Measurements from ENCODE around the gene CADM2. TPM values are rescaled to one million over a fixed set of nuclear protein-coding genes. Genes with fewer than 3 reads are reported as not detected.

CADM2 gene
- total and polyA plus RNA-seq, 2 donors (not counting 3 experiments of a cell fraction or from before 2014, with no cell fraction given): not detected

GRCh38 chr3:85068911-85069310, 110.1 kb downstream of the CADM2 start:
- Histone ChIP-seq H3K79me2 (ENCODE audit: control insufficient read depth, insufficient read depth, low read length) (no peaks in the 10 kb centered on the region), H2AFZ (ENCODE audit: low read depth, low read length) (no peak overlapping the region), H3K4me3 (replicated peaks in 1 of 3; ENCODE audit: insufficient read depth in 1 of 3, low read depth in 1 of 3, low read length in 3 of 3) (no peak overlapping the region), H3K27me3 (ENCODE audit: control insufficient read depth in 2 of 2, insufficient read depth in 2 of 2, low read length in 2 of 2) (no peaks in the 10 kb centered on the region), H3K36me3 (ENCODE audit: control insufficient read depth in 2 of 2, extremely low read depth in 1 of 2, insufficient read depth in 2 of 2, low read length in 2 of 2) (no peaks in the 10 kb centered on the region), H3K9me1 (replicated peaks; ENCODE audit: control insufficient read depth, extremely low read depth, insufficient read depth, low read length) (no peaks in the 10 kb centered on the region), H4K20me1 (replicated peaks; ENCODE audit: control insufficient read depth, extremely low read depth, insufficient read depth, low read length) (no peaks in the 10 kb centered on the region), H3K27ac (ENCODE audit: insufficient read depth, low read depth, low read length) (no peak overlapping the region), H3K4me2 (ENCODE audit: insufficient read depth, low read length) (no peak overlapping the region), H3K9me3 (replicated peaks; ENCODE audit: control insufficient read depth, insufficient read depth, low read length) (no peaks in the 10 kb centered on the region), H3K4me1 (ENCODE audit: control insufficient read depth, extremely low read depth, insufficient read depth, low read length) (no peaks in the 10 kb centered on the region), H3K9ac (replicated peaks; ENCODE audit: extremely low read depth, insufficient read depth, low read length) (no peak overlapping the region)
- dilution Hi-C loops (cut with MboI; ENCODE audit: extremely low pct_ligation_motif_present, low sequenced_read_pairs): no loop called here
- CTCF ChIA-PET: no interaction called here
- intact Hi-C loops (cut with micrococcal nuclease): no loop called here
- FAIRE-seq (no peak), DNase-seq (ENCODE audit: low read depth, low spot score) (no peak)
- TF ChIP-seq POLR2A (IDR thresholded peaks at IDR 0.05; ENCODE audit: low read depth, low read length): no peak
- TF ChIP-seq, protein P1, sequence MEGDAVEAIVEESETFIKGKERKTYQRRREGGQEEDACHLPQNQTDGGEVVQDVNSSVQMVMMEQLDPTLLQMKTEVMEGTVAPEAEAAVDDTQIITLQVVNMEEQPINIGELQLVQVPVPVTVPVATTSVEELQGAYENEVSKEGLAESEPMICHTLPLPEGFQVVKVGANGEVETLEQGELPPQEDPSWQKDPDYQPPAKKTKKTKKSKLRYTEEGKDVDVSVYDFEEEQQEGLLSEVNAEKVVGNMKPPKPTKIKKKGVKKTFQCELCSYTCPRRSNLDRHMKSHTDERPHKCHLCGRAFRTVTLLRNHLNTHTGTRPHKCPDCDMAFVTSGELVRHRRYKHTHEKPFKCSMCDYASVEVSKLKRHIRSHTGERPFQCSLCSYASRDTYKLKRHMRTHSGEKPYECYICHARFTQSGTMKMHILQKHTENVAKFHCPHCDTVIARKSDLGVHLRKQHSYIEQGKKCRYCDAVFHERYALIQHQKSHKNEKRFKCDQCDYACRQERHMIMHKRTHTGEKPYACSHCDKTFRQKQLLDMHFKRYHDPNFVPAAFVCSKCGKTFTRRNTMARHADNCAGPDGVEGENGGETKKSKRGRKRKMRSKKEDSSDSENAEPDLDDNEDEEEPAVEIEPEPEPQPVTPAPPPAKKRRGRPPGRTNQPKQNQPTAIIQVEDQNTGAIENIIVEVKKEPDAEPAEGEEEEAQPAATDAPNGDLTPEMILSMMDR (IDR thresholded peaks at IDR 0.05; ENCODE audit: extremely low read depth in 1 of 2, insufficient read depth in 1 of 2, low read depth in 1 of 2, low read length in 2 of 2): no peak
- no peak for TF ChIP-seq FOS (IDR thresholded peaks at IDR 0.05; ENCODE audit: borderline replicate concordance, insufficient read depth, low read length)
- TF ChIP-seq, protein P2, sequence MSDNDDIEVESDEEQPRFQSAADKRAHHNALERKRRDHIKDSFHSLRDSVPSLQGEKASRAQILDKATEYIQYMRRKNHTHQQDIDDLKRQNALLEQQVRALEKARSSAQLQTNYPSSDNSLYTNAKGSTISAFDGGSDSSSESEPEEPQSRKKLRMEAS (IDR thresholded peaks at IDR 0.05; ENCODE audit: insufficient read depth, insufficient read length): no peak
- TF ChIP-seq EZH2 (IDR thresholded peaks at IDR 0.05; ENCODE audit: borderline replicate concordance, low read depth, low read length, severe bottlenecking): no peak
- TF ChIP-seq POLR2AphosphoS5 (IDR thresholded peaks at IDR 0.05; ENCODE audit: insufficient read depth, low read depth, low read length): no peak
- TF ChIP-seq MYC (IDR thresholded peaks at IDR 0.05; ENCODE audit: low read depth, low read length): no peak
- TF ChIP-seq GATA2 (IDR thresholded peaks at IDR 0.05; ENCODE audit: insufficient read depth, insufficient read length, low read depth, low read length): no peak
- no peak for TF ChIP-seq JUN (IDR thresholded peaks at IDR 0.05; ENCODE audit: borderline replicate concordance, insufficient read depth, insufficient read length, low read depth)
- POLR2A ChIA-PET: no interaction called here
- BruUV-seq (replicated peaks): no TSS peak
